NCI-H446 treated with DMSO at 0.1 percent for 48 hours (cell line): ENCODE measurements around the gene PRND.
"Not testable (repeated sequence)": the region's sequence is repeated elsewhere in the genome, so short reads cannot be mapped to it uniquely, and the experiment has no call there.

Experiments
- DNase-seq: peaks from one replicate; lab custom pipeline; 2025; lab: John Stamatoyannopoulos, UW

PRND gene

DNA sequence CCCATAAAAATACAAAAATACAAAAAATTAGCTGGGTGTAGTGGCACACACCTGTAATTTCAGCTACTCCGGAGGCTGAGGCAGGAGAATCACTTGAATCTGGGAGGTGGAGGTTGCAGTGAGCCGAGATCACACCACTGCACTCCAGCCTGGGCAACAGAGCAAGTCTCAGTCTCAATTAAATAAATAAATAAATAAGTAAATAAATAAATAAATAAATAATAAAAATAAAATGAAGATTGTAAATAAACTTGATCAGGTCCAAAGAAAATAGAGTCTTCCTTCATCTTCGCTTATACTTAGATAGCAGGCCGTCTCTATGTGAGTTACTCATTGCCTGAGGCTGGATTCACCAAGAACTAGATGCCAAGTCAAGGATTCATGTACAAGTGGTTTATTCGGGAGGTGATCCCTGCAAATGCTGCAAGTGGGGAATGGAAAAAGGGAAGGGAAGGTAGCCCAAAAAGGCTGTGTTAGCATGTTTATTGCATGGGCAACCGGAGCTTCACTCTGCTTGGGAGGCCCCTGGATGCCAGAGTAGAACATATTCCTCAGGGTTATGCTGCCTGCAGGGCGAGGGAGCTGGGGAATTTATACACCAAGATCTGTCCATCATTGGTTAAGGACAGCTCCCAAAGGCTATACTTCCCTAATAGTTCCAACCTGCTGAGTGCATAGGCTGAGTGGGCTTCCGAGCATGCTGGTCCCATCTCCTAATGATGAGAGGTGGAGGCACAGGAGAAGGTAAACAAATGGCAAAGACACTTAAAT lies 16.3 kb downstream of the PRND start:
- DNase-seq, result no peak

- no peak for DNase-seq
Observed at GRCh38 chr20:4740774-4741431, 19.2 kb downstream of the PRND start.

DNA sequence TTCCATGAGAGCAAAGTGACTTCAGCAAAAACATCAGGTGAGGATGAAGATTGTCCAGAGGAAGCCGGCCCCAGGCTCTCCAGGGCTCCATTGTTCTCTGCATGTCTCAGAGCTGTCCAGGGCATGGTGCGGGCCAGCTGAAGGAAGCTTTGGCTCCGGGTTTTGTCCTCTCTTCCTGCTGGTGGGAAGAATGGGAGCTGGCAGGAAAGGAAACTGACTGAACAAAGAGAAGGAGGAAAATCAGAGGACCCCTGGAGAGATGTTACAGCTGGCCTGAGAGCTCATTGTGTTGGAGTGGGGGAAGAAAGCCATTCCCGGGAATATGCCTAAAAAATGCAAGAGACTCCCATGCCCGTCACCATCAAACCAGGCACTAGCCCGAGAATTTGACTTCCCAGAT lies 27.1 kb downstream of the PRND start:
- DNase-seq, result no peak

DNA sequence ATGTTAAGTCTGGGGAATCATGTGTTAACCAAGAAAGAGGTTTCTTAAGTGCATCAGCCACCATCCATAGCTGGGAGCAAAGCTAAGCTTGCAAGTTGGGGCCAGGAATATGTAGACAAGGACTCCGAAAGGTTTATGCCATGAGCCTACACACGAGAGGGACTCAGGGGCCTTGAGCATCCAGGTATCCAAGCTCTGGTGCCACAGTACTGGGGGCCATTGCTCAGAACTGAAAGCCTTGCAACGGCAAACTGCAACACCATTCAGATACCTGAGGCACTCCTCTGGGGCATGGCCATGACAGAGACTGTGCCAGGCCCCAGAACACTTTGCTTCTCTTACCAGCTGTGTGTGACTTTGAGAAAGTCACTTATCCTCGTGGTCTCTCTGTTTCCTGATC lies 27.6 kb downstream of the PRND start:
- DNase-seq, result no peak

GRCh38 chr20:4750381-4750780 lies 28.7 kb downstream of the PRND start:
- no peak for DNase-seq

- not testable (repeated sequence) for DNase-seq
Observed at GRCh38 chr20:4759100-4759884, 37.6 kb downstream of the PRND start.

DNA sequence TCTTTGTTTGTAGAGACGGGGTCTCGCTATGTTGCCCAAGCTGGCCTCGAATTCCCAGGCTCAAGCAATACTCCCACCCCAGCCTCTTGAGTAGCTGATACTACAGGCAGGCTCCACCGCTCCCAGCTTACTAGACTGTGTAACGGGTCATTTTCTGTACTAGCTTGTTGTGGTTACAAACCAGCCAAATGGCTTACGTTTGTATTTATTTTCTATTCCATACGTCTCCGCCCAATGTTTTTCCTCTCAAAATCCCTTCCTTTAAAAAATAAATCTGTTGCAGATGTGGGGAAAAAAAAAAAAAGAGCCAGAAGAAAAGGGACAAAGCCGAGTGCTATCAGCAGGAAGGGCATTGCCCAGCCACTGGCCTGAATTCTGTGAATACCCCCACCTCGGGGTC lies 41.6 kb downstream of the PRND start:
- DNase-seq, result no peak

GRCh38 chr20:4763723-4764510 lies 42.2 kb downstream of the PRND start:
- no peak for DNase-seq

- DNase-seq, result no peak
Observed at GRCh38 chr20:4764805-4765204, 43.1 kb downstream of the PRND start.

GRCh38 chr20:4765681-4766080 lies 44.0 kb downstream of the PRND start:
- DNase-seq, result no peak

- no peak for DNase-seq
Observed at GRCh38 chr20:4766631-4767030, 44.9 kb downstream of the PRND start.

- no peak for DNase-seq
Observed at GRCh38 chr20:4767084-4767483, 45.4 kb downstream of the PRND start.

DNA sequence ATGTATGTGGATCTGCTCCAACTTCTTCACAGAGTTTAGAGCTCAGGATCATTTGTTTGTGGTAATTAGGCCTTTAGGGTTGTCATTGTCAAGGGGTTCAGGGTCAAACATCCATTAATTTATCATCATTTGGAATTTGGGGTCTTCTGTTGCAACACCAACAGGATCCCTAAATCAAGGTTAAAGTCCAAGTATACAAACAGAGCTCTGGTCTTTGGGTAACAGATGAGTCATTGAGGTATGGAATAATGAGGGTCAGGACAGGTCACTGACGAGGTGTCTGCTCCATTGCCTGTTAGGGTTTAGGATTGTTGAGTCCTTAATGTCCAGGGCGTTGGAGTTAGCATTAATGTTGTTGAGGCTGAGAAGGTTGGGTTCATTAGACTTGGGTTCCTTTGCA lies 47.6 kb downstream of the PRND start:
- DNase-seq, result no peak

DNA sequence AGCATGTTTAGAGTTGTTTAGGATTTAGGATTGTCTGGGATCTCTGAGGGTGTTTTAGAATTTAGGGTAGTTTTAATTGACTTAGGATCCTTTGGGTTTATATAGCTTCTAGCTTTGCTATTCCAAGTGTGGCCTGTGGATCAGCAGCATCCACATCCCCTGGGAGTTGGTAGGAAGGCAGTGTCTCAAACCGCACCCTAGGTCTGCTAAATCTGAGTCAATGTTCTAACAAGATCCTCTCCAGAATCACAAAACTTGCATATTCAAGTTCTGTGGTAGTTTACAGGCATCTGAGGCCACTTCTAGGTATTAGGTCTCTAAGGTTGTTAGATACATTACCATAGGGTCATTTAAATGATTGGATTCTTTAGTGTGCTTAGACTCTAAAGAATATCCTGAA lies 48.3 kb downstream of the PRND start:
- DNase-seq, result no peak

GRCh38 chr20:4771004-4771403 lies 49.3 kb downstream of the PRND start:
- DNase-seq, result no peak

GRCh38 chr20:4772132-4772531 lies 50.4 kb downstream of the PRND start:
- no peak for DNase-seq

- DNase-seq, result not testable (repeated sequence)
Observed at GRCh38 chr20:4773014-4773413, 51.3 kb downstream of the PRND start.

- no peak for DNase-seq
Observed at GRCh38 chr20:4773736-4774135, 52.0 kb downstream of the PRND start.

- DNase-seq, result no peak
Observed at GRCh38 chr20:4774207-4774606, 52.5 kb downstream of the PRND start.

GRCh38 chr20:4775322-4776078 lies 53.8 kb downstream of the PRND start:
- no peak for DNase-seq

- DNase-seq, result no peak
Observed at GRCh38 chr20:4776079-4776630, 54.4 kb downstream of the PRND start.
